Measurements from ENCODE around the gene MAGEA11. TPM values are rescaled to one million over a fixed set of nuclear protein-coding genes. Genes with fewer than 3 reads are reported as not detected.
"Not testable (repeated sequence)": the region's sequence is repeated elsewhere in the genome, so short reads cannot be mapped to it uniquely, and the experiment has no call there.

MAGEA11 gene, protein sequence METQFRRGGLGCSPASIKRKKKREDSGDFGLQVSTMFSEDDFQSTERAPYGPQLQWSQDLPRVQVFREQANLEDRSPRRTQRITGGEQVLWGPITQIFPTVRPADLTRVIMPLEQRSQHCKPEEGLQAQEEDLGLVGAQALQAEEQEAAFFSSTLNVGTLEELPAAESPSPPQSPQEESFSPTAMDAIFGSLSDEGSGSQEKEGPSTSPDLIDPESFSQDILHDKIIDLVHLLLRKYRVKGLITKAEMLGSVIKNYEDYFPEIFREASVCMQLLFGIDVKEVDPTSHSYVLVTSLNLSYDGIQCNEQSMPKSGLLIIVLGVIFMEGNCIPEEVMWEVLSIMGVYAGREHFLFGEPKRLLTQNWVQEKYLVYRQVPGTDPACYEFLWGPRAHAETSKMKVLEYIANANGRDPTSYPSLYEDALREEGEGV
- total RNA-seq: not detected
- long read RNA-seq: 0 reads

DNA sequence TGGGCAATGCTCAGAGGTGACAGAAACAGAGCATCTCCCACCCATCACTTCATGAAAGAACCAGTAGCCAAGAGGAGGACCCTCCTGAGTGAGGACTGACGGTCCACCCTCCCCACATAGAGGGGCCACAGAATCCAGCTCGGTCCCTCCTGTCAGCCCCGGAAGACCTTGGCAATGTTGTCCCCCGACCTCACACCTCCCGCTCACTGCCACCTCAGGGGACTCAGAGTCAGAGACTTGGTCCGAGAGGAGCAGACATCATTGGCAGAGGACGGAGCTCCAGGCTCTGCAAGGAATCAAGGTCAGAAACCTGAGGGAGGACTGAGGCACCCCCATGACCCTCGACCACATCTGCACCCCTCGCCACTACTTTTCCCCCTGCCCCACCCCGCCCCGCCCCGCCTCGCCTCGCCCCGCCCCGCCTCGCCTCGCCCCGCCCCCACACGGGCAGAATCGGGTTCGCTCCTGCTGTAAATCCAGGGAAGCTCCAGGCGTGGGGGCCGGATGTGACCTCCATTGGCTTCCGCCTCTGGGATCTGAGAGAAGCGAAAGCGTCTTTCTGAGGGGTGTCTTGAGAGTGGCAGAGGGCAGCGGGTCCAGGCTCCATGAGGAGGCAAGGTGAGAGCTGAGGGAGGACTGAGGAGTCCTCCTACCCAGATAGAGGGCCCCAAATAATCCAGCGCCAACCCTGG, at the start of gene MAGEA11:
Gene MAGEA11, plus strand, starts transcription at position 516 of the 692 bp plus-strand sequence. CDS start 1,100 bp downstream, outside the sequence.
- intact Hi-C loops (cut with DNase I): no loop called here
- DNase-seq: no peak
- ATAC-seq (ENCODE audit: poor library complexity): no peak

DNA sequence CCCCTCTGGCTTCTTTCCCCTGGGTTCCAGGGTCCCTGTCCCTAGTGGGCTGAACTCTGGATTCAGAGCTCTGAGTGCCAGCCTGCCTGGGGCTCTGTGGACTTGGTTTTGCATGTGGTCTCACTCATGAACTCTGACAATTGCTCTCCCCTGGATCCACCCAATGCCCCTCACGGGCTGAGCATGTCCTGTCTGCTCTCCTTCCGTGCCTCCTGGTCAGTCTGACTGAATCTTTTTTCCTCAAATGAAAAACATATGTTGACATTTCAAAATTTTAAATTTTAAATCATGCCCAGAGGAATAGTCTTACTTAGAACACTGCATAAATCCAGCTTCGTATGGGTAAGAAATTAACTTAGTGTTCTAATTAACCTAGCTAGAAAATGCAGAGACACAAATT, 36.8 kb upstream of the MAGEA11 start:
- ATAC-seq (ENCODE audit: poor library complexity); DNase-seq; intact Hi-C loops (cut with DNase I): not testable (repeated sequence)

GRCh38 chrX:149675554-149675953, 36.3 kb upstream of the MAGEA11 start:
- DNase-seq; ATAC-seq (ENCODE audit: poor library complexity); intact Hi-C loops (cut with DNase I): not testable (repeated sequence)

GRCh38 chrX:149679164-149679678, 32.6 kb upstream of the MAGEA11 start:
- DNase-seq; ATAC-seq (ENCODE audit: poor library complexity); intact Hi-C loops (cut with DNase I): not testable (repeated sequence)

GRCh38 chrX:149681182-149681581, 30.7 kb upstream of the MAGEA11 start:
- DNase-seq (no peak), ATAC-seq (ENCODE audit: poor library complexity) (no peak)
- intact Hi-C loops (cut with DNase I): no loop called here

DNA sequence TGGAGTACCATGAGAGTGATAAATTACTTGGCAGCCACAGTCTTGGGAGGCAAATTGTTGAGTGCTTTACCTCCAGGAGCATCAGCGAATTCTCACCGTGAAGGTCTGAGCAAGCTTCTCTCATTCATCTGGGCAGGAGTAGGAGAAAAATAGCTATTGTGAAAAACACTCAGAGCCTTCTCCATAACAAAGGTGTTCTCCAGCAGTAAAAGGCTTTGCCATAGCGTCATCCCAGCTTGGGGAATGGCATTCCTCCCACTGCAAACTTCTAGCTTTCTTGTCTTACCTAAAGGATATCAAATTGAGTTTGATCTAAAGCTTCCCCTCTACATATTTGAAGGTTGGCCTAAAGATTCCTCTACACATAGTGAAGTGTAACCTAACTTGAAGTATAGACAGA, 29.8 kb upstream of the MAGEA11 start:
- DNase-seq (no peak), ATAC-seq (ENCODE audit: poor library complexity) (no peak)
- intact Hi-C loops (cut with DNase I): no loop called here

DNA sequence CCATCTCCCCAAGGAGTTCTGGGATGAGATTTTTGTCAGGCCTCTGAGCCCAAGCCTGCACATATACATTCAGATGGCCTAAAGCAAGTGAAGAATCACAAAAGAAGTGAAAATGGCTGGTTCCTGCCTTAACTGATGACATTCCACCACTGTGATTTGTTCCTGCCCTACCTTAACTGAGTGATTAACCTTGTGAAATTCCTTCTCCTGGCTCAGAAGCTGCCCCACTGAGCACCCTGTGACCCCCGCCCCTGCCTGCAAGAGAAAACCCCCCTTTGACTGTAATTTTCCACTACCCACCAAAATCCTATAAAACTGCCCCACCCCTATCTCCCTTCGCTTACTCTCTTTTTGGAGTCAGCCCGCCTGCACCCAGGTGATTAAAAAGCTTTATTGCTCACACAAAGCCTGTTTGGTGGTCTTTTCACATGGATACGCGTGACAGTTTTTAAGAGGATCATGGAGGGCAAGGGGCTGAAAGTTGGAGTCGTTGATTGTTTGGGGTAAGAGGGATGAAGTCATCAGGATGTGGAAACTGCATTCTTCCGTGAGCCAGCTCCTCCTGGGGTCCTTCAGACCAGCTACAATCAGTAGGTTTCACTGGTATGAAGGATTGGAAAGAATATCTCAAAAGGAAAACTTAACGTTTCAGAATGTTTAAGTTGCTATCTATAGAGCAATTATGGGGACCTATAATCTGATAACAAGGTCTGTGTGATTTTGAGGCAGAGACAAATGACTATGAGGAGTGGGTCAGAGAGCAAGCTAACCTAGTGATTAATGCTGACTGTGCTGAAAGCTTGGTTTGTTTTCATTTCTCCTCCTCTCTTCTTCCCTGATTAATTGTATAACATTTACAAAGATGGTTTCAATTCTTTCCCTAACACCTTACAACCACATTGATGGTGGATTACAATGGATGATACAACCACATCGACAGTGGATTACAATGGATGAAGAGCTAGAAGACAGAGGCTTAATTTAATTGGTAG, 28.6 kb upstream of the MAGEA11 start:
- DNase-seq (no peak), ATAC-seq (ENCODE audit: poor library complexity) (no peak)
- intact Hi-C loops (cut with DNase I): no loop called here

- ATAC-seq (ENCODE audit: poor library complexity) (no peak), DNase-seq (no peak)
- intact Hi-C loops (cut with DNase I): no loop called here
These were observed 27.7 kb upstream of the MAGEA11 start for GRCh38 chrX:149683966-149684730.

GRCh38 chrX:149687991-149688390, 23.9 kb upstream of the MAGEA11 start:
- ATAC-seq (ENCODE audit: poor library complexity): no peak

GRCh38 chrX:149688552-149688951, 23.3 kb upstream of the MAGEA11 start:
- DNase-seq: no peak
- ATAC-seq (ENCODE audit: poor library complexity): no peak
- intact Hi-C loops (cut with DNase I): no loop called here

More at GRCh38 chrX:149687991-149688390, 23.9 kb upstream of the MAGEA11 start:
- no peak for DNase-seq
- intact Hi-C loops (cut with DNase I): no loop called here

DNA sequence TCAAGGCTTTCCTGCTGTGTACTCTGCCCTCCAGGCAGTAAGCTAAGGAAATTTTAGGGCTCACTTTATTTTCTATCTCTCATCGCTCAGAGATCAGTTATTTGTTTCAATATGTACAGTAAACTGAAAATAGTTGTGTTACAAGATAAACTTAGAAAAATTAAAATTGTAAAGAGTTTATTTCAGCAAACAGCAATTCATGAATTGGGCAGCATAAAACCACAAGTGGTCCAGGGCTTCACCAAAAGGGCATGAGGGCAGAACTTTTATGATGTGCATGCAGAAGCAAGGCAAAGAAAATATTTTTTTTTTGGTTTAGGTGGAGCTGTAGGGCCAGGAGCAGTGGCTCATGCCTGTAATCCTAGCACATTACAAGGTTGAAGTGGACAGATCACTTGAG, 20.1 kb upstream of the MAGEA11 start:
- intact Hi-C loops (cut with DNase I): no loop called here
- ATAC-seq (ENCODE audit: poor library complexity): no peak

GRCh38 chrX:149692686-149693272, 19.1 kb upstream of the MAGEA11 start:
- intact Hi-C loops (cut with DNase I); DNase-seq; ATAC-seq (ENCODE audit: poor library complexity): not testable (repeated sequence)

More for the DNA sequence above, 20.1 kb upstream of the MAGEA11 start:
- no peak for DNase-seq

DNA sequence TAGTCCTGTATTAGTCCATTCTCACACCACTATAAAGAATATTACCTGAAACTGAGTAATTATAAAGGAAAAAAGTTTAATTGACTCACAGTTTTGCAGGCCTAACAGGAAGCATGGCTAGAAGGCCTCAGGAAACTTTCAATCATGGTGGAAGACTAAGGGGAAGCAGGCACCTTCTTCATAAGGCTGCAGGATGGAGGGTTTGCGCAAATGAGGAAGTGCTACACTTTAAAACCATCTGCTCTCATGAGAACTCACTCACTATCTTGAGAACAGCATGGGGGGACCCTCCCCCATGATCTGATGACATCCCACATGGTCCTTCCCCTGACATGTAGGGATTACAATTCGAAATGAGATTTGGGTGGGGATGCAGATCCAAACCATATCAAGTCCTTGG, 12.1 kb upstream of the MAGEA11 start:
- DNase-seq: no peak
- ATAC-seq (ENCODE audit: poor library complexity): no peak
- intact Hi-C loops (cut with DNase I): no loop called here

DNA sequence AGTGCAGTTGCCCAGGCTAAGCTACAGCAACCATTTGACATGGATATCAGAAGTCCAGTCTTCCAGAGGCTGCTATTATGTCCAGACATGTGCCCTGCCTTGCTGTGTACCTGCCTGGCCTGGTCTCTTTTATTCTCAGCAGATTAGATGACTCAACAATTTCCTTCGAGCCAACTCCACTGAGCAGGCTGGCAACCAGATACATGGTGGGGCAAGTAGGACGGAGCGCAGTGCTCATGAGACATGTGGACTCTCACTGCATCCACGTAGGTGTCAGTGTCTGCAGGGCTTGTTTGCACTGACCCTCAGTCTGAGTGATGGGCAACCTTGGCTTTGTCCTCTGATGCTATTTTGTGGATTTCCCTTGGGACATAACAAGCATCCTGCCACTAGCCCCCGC, 7.2 kb upstream of the MAGEA11 start:
- no peak for ATAC-seq (ENCODE audit: poor library complexity)
- no peak for DNase-seq
- intact Hi-C loops (cut with DNase I): no loop called here

GRCh38 chrX:149707147-149707901, 4.5 kb upstream of the MAGEA11 start:
- no peak for ATAC-seq (ENCODE audit: poor library complexity)
- DNase-seq: no peak
- intact Hi-C loops (cut with DNase I): no loop called here

DNA sequence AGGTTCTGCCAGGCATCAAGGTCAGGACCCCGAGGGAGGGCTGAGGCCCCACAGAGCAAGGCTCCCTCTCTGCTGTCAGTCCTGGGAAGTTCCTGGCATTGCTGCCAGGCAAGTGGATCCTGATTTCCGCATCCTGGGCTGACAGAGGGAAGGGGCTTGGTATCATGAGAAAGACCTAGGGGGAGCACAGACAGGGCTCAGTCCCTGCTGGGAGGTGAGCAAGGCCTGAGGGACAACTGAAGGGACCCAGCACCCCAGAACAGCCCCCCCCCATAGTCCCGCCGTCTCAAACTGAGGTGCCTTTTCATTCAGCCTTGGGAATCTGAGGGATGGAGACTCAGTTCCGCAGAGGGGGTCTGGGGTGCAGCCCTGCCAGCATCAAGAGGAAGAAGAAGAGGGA, 971 bp downstream of the MAGEA11 start:
- intact Hi-C loops (cut with DNase I): no loop called here
- DNase-seq (no peak), ATAC-seq (ENCODE audit: poor library complexity) (no peak)

Measured in Right ventricle myocardium superior (tissue), 1 donor.